ENCODE results near the gene CNN3.
A peak's percentile ranks its signal among the peaks of the same experiment; 100 is the strongest.

CNN3 gene

DNA sequence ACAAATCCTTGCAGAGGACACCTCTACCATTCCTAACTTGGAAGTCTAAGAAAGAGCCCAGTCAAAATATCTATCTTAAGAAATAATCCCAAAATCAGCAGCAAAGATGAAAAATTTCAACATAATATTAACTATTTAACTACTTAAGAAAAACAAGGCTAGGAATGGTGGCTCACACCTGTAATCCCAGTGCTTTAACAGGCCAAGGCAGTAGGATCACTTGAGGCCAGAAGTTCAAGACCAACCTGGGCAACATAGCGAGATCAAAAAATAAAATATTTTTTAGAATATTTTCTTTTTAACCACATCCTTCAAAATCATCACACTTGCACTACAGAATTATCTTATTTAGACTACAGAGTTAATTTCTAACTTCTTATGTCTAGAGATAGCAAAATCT, 4.9 kb downstream of the CNN3 start:
- peaks cover 13% of the 10 kb centered on the region for H3K36me3 ChIP-seq (ENCODE audit: insufficient read depth, low read length)
- H3K79me2 ChIP-seq (ENCODE audit: control insufficient read depth, insufficient read depth, low read length, unreplicated experiment): peaks cover 97% of the 10 kb centered on the region
- no peak overlapping the region for H3K4me3 ChIP-seq (ENCODE audit: low read depth, low read length)
- peaks cover 60% of the 10 kb centered on the region for H3K4me1 ChIP-seq (ENCODE audit: control insufficient read depth, insufficient read depth, low read length, unreplicated experiment)
- no peaks in the 10 kb centered on the region for H3K27me3 ChIP-seq (ENCODE audit: insufficient read depth, low read length)
- no peak overlapping the region for H2AFZ ChIP-seq (ENCODE audit: low read length, unreplicated experiment)
- H3K27ac ChIP-seq (ENCODE audit: low read depth, low read length): no peak overlapping the region

DNA sequence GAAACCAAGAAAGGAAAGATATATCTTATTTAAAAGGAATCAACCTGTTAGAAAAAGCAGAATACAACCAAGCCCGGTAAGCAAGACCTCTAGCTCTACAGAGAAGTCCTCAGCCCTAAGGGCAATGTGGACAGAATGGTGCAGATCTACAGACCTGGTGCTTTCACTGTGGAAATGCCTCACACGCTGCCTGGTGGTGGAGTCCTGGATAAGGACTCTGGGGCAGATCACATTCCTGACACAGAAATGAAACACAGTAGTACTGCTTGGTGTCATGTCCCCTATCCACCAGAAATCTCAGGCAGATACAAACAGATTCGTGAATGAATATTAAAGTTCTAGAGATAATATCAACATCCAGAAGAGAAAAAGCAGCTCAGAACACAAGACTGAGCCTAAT, 6.8 kb downstream of the CNN3 start:
- no peak overlapping the region for H2AFZ ChIP-seq (ENCODE audit: low read length, unreplicated experiment)
- H3K27ac ChIP-seq (ENCODE audit: low read depth, low read length): no peak overlapping the region
- peaks cover 16% of the 10 kb centered on the region for H3K36me3 ChIP-seq (ENCODE audit: insufficient read depth, low read length)
- peaks cover 60% of the 10 kb centered on the region for H3K4me1 ChIP-seq (ENCODE audit: control insufficient read depth, insufficient read depth, low read length, unreplicated experiment)
- H3K4me3 ChIP-seq (ENCODE audit: low read depth, low read length): no peak overlapping the region
- H3K79me2 ChIP-seq (ENCODE audit: control insufficient read depth, insufficient read depth, low read length, unreplicated experiment): peaks cover 100% of the 10 kb centered on the region
- no peaks in the 10 kb centered on the region for H3K27me3 ChIP-seq (ENCODE audit: insufficient read depth, low read length)

DNA sequence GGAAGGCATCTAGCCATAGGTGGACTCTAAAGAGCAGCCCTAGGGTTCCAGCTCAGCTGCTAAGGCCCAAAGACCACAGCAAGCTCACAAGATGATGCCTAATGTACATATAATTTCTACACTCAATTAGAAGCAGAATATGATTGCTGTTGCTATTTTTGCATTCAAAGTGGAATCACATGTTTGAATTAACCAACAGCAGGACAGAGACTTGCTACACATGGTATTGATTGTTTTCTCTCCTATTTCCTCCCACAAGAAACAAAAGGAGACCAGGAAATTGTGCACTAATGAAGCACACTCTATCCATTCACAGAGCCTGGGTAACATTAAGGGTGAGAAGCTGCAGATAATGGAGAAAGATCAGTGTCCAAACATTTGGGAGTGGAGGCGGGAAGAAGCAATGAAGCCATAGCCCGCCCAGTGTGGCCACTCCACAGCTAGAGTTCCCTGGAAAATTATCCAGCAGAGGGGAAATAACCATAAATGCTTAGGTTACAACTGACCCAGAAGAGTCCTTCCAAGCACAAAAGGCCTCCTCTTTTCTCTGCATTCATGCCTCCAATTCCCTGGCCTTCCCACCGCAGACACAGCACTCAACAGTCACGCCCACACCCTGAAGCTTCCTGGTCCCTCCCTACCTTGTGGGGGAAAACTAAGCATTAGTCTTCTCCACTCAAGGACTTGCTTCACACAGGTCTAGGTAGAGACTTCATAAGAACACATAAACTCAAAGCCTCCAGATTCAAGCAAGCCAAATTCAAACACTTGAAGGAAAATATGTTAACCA, 7.5 kb downstream of the CNN3 start:
- H3K36me3 ChIP-seq (ENCODE audit: insufficient read depth, low read length): peaks cover 16% of the 10 kb centered on the region
- H2AFZ ChIP-seq (ENCODE audit: low read length, unreplicated experiment): no peak overlapping the region
- H3K4me1 ChIP-seq (ENCODE audit: control insufficient read depth, insufficient read depth, low read length, unreplicated experiment): peaks cover 61% of the 10 kb centered on the region
- peaks cover 100% of the 10 kb centered on the region for H3K79me2 ChIP-seq (ENCODE audit: control insufficient read depth, insufficient read depth, low read length, unreplicated experiment)
- no peaks in the 10 kb centered on the region for H3K27me3 ChIP-seq (ENCODE audit: insufficient read depth, low read length)
- H3K4me3 ChIP-seq (ENCODE audit: low read depth, low read length): no peak overlapping the region
- no peak overlapping the region for H3K27ac ChIP-seq (ENCODE audit: low read depth, low read length)

DNA sequence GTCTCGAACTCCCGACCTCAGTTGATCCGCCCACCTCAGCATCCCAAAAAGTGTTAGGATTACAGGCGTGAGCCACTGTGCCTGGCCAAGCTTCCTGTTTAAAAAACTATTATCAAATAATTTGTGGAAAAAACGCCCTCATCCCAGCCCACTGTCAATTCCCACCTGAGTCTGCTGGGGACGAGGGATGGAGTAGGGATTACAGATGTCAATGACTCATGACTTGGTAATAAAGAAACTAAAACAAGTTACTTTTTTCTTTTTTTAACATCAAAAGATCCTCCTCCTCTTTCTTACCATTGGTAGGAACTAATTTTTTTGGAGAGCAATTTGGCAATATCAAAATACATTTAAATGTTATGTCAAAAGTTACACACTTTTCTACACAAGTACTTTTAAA, 9.7 kb downstream of the CNN3 start:
- peaks cover 100% of the 10 kb centered on the region for H3K79me2 ChIP-seq (ENCODE audit: control insufficient read depth, insufficient read depth, low read length, unreplicated experiment)
- no peak overlapping the region for H2AFZ ChIP-seq (ENCODE audit: low read length, unreplicated experiment)
- peaks cover 55% of the 10 kb centered on the region for H3K4me1 ChIP-seq (ENCODE audit: control insufficient read depth, insufficient read depth, low read length, unreplicated experiment)
- H3K27ac ChIP-seq (ENCODE audit: low read depth, low read length): no peak overlapping the region
- H3K36me3 ChIP-seq (ENCODE audit: insufficient read depth, low read length): peaks cover 12% of the 10 kb centered on the region
- peak overlapping the region; percentile 18; the same call in 1 of the 2 replicates for H3K4me3 ChIP-seq (ENCODE audit: low read depth, low read length)
- H3K27me3 ChIP-seq (ENCODE audit: insufficient read depth, low read length): no peaks in the 10 kb centered on the region

GRCh38 chr1:94912263-94913184, 14.4 kb downstream of the CNN3 start:
- Histone ChIP-seq H3K79me2 (ENCODE audit: control insufficient read depth, insufficient read depth, low read length, unreplicated experiment) (peaks cover 94% of the 10 kb centered on the region), H3K36me3 (ENCODE audit: insufficient read depth, low read length) (peaks cover 19% of the 10 kb centered on the region), H2AFZ (ENCODE audit: low read length, unreplicated experiment) (no peak overlapping the region), H3K4me3 (ENCODE audit: low read depth, low read length) (no peak overlapping the region), H3K4me1 (ENCODE audit: control insufficient read depth, insufficient read depth, low read length, unreplicated experiment) (peaks cover 20% of the 10 kb centered on the region), H3K27ac (ENCODE audit: low read depth, low read length) (no peak overlapping the region), H3K27me3 (ENCODE audit: insufficient read depth, low read length) (no peaks in the 10 kb centered on the region)

GRCh38 chr1:94909486-94909885, 17.4 kb downstream of the CNN3 start:
- Histone ChIP-seq H3K27ac (ENCODE audit: low read depth, low read length) (no peak overlapping the region), H3K79me2 (ENCODE audit: control insufficient read depth, insufficient read depth, low read length, unreplicated experiment) (peaks cover 94% of the 10 kb centered on the region), H3K36me3 (ENCODE audit: insufficient read depth, low read length) (peaks cover 19% of the 10 kb centered on the region), H2AFZ (ENCODE audit: low read length, unreplicated experiment) (no peak overlapping the region), H3K4me1 (ENCODE audit: control insufficient read depth, insufficient read depth, low read length, unreplicated experiment) (peaks cover 23% of the 10 kb centered on the region), H3K4me3 (ENCODE audit: low read depth, low read length) (no peak overlapping the region), H3K27me3 (ENCODE audit: insufficient read depth, low read length) (no peaks in the 10 kb centered on the region)

- Histone ChIP-seq H3K4me3 (ENCODE audit: low read depth, low read length) (no peak overlapping the region), H3K79me2 (ENCODE audit: control insufficient read depth, insufficient read depth, low read length, unreplicated experiment) (peaks cover 93% of the 10 kb centered on the region), H3K36me3 (ENCODE audit: insufficient read depth, low read length) (peaks cover 19% of the 10 kb centered on the region)
These were observed 17.9 kb downstream of the CNN3 start for GRCh38 chr1:94908965-94909364.

GRCh38 chr1:94908190-94908589, 18.7 kb downstream of the CNN3 start:
- H3K4me1 ChIP-seq (ENCODE audit: control insufficient read depth, insufficient read depth, low read length, unreplicated experiment): peaks cover 26% of the 10 kb centered on the region

More at GRCh38 chr1:94908965-94909364, 17.9 kb downstream of the CNN3 start:
- H3K27me3 ChIP-seq (ENCODE audit: insufficient read depth, low read length): no peaks in the 10 kb centered on the region
- H3K4me1 ChIP-seq (ENCODE audit: control insufficient read depth, insufficient read depth, low read length, unreplicated experiment): peaks cover 23% of the 10 kb centered on the region
- no peak overlapping the region for H2AFZ ChIP-seq (ENCODE audit: low read length, unreplicated experiment)
- no peak overlapping the region for H3K27ac ChIP-seq (ENCODE audit: low read depth, low read length)

GRCh38 chr1:94907136-94907535, 19.8 kb downstream of the CNN3 start:
- H3K27me3 ChIP-seq (ENCODE audit: insufficient read depth, low read length): no peaks in the 10 kb centered on the region
- H3K36me3 ChIP-seq (ENCODE audit: insufficient read depth, low read length): peaks cover 24% of the 10 kb centered on the region
- H2AFZ ChIP-seq (ENCODE audit: low read length, unreplicated experiment): no peak overlapping the region
- no peak overlapping the region for H3K27ac ChIP-seq (ENCODE audit: low read depth, low read length)
- H3K4me1 ChIP-seq (ENCODE audit: control insufficient read depth, insufficient read depth, low read length, unreplicated experiment): peaks cover 23% of the 10 kb centered on the region
- no peak overlapping the region for H3K4me3 ChIP-seq (ENCODE audit: low read depth, low read length)
- peaks cover 86% of the 10 kb centered on the region for H3K79me2 ChIP-seq (ENCODE audit: control insufficient read depth, insufficient read depth, low read length, unreplicated experiment)

More at GRCh38 chr1:94908190-94908589, 18.7 kb downstream of the CNN3 start:
- H3K4me3 ChIP-seq (ENCODE audit: low read depth, low read length): no peak overlapping the region
- H3K79me2 ChIP-seq (ENCODE audit: control insufficient read depth, insufficient read depth, low read length, unreplicated experiment): peaks cover 93% of the 10 kb centered on the region
- H3K27ac ChIP-seq (ENCODE audit: low read depth, low read length): no peak overlapping the region
- H3K27me3 ChIP-seq (ENCODE audit: insufficient read depth, low read length): no peaks in the 10 kb centered on the region
- H2AFZ ChIP-seq (ENCODE audit: low read length, unreplicated experiment): no peak overlapping the region
- H3K36me3 ChIP-seq (ENCODE audit: insufficient read depth, low read length): peaks cover 19% of the 10 kb centered on the region

GRCh38 chr1:94906382-94906781, 20.5 kb downstream of the CNN3 start:
- H3K27me3 ChIP-seq (ENCODE audit: insufficient read depth, low read length): no peaks in the 10 kb centered on the region
- H3K4me3 ChIP-seq (ENCODE audit: low read depth, low read length): no peak overlapping the region
- H3K36me3 ChIP-seq (ENCODE audit: insufficient read depth, low read length): peaks cover 31% of the 10 kb centered on the region
- H3K4me1 ChIP-seq (ENCODE audit: control insufficient read depth, insufficient read depth, low read length, unreplicated experiment): peaks cover 23% of the 10 kb centered on the region
- peaks cover 80% of the 10 kb centered on the region for H3K79me2 ChIP-seq (ENCODE audit: control insufficient read depth, insufficient read depth, low read length, unreplicated experiment)
- H2AFZ ChIP-seq (ENCODE audit: low read length, unreplicated experiment): no peak overlapping the region
- H3K27ac ChIP-seq (ENCODE audit: low read depth, low read length): no peak overlapping the region
